Activated T-cell treated with anti-CD3 and anti-CD28 coated beads for 48 hours (primary cell): ENCODE data around the gene NEK4.

Source experiments
- DNase-seq: peaks from one replicate; pipeline ENCODE4 v3.0.0-alpha.2; 2020; ENCODE audit warnings: low read depth

The NEK4 gene

DNA sequence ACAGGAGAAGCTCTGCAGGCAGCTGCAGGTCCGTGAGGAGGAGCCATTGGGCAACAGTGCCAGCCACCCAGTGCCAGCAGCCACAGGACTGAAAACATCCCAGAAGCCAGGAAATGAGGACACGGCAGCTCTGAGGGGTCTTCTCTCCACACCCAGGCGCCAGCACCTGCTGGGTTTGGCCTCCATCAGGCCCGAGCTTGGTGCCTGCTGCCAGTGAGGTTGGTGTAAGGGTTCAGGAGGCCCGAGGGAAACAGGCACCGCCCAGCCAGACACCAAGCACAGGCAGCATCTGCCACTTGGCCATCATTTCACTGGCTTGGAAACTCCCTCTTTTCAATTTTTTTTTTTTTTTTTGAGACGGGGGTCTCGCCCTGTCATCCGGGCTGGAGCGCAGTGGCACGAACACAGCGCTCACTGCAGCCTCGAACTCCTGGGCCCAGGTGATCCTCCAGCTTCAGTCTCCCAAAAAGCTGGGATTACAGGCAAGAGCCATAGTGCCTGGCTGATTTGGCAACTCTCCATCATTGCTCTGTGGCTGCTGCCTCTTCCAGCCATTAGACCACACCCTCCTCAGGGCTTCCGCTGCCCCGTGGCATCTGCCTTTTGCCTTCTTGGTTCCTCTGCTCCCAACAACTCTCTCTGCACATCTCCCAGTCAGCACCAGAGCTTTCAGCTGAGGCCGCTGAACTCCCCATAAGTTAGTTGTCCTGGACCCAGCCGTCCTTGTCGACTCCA, 22.4 kb upstream of the NEK4 start:
- no peak for DNase-seq

GRCh38 chr3:52792413-52792812, 21.7 kb upstream of the NEK4 start:
- DNase-seq: no peak

GRCh38 chr3:52791928-52792327, 21.2 kb upstream of the NEK4 start:
- DNase-seq: no peak

- no peak for DNase-seq
Observed at GRCh38 chr3:52791366-52791765, 20.6 kb upstream of the NEK4 start.

- DNase-seq: no peak
Observed at GRCh38 chr3:52790741-52791140, 20.0 kb upstream of the NEK4 start.

GRCh38 chr3:52790337-52790736, 19.6 kb upstream of the NEK4 start:
- DNase-seq: no peak

DNA sequence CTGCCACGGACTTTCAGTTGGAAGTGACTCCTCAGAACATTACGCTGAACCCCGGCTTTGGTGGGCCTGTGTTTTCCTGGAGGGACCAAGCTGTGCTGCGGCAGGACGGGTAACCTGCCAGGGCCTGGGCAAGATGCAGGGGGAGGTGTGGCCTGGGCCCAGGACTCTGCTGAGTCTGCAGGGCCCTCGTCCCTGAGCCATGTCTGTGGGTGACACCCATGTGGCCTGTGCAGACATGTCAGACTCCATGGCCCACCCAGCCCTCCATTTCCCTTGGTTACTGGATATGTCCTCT, 19.0 kb upstream of the NEK4 start:
- DNase-seq: no peak

DNA sequence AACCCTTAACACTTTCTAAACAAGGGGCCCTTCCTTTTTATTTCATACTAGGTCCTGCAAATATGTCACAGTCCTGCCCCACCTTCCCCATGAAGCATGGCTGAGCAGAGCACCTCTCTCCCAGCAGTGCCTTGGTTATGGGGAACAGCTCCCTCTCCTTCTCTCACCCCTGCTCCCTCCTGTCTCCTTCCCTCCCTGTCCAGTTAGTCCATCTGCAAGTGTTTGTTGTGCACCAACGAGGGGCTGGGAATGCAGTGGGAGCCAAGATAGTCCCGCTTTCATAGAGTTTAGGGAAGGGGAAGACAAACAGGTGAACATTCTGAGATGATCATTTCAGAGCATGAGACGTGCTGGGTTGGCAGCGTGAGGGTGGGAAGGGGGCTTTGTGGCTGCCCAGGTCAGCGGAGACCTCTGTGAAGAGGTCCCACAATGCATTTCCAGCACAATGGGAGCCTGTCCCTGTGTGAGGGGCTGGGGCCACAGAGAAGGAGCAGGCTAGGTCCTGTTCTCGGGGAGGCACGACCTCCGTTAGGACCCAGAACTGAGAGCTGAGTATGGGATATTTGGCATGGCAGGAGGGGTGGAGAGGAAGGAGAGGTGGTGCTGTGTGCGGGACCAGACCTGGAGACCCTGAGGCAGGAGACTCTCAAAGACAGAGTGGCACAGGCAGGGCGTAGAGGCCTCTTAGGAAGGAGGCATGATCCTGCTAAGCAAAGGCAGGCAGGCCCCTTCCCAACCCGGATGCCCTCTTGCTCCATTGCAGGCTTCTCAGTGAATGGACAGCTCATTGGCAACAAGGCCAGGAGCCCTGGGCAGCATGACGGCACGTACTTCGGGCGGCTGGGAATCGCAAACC, 18.4 kb upstream of the NEK4 start:
- DNase-seq: no peak

- DNase-seq: no peak
Observed at GRCh38 chr3:52787672-52788625, 17.2 kb upstream of the NEK4 start.

GRCh38 chr3:52787246-52787645, 16.5 kb upstream of the NEK4 start:
- no peak for DNase-seq

DNA sequence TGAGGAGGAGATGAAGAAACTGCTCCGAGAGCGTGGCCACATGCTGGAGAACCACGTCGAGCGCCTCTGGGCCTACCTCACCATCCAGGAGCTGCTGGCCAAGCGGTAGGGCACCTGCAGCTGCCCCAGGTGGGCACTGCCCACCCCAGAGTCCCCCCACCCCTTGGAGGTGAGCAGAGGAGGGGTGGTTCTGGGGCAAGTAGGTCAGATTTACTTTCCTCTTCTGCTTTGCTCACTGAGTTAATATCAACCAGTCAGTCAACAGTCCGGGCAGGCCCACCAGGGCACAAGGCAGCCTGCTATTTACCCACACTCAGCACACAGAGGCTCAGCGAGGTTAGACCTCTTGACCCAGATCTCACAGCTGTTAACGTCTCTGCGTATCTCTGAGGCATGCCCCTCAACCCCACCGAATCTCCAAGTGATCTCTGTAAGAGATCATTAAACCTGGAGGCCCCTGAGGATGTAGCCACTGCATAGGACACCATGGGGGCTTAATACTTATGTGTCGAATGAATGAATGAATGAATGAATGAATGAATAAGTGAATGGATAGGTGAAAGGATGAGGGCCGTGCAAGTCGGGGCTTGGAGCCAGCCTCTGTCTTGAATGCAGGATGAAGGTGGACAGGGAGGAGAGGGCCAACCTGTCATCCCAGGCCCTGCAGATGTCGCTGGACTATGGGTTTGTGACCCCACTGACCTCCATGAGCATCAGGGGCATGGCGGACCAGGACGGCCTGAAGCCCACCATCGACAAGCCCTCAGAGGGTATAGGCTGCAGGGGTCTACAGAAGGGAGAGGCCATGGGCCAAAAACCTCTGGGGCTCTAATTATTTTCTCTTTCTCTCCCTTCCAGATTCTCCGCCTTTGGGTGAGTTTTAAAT, 15.8 kb upstream of the NEK4 start:
- DNase-seq: no peak

DNA sequence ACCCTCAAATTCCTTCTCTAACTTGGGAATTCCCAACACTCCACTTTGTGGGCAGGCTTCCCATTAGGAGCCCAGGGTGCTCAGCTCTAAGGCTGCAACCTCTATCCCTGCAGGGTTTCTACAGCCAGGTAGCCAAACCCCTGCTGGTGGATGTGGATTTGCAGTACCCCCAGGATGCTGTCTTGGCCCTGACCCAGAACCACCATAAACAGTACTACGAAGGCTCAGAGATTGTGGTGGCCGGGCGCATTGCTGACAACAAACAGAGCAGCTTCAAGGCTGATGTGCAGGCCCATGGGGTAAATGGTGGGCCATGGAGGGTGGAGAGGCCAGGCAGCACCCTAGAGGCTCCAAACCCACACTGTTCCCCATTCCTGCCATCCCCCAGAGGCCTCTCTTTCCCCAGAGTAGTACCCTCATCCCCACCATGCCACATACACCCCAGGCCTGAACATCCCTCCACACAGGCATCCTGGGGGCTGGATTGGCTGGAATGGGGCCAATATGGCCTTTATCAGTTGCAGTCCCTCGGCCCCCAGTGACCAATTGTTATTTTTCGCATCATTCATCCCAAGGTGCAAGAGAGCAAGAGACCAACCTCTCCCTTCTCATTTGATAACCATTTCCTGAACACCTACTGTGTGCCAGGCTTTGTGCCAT, 14.3 kb upstream of the NEK4 start:
- no peak for DNase-seq

GRCh38 chr3:52784021-52784621, 13.4 kb upstream of the NEK4 start:
- no peak for DNase-seq

DNA sequence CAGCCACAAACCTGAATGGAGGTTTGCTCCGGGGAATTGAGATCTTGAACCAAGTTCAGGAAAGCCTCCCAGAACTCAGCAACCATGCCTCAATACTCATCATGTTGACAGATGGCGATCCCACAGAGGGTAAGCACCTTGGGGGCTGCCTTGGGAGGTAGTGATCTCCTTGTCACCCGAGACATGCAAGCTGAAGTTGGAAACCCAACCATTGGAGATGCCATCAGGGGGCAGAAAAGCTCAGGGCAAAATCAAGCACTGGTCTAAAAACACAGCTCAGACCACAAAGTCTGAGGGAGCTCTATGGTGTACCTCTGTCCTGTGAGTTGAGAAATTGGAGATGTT, 12.4 kb upstream of the NEK4 start:
- DNase-seq: no peak

DNA sequence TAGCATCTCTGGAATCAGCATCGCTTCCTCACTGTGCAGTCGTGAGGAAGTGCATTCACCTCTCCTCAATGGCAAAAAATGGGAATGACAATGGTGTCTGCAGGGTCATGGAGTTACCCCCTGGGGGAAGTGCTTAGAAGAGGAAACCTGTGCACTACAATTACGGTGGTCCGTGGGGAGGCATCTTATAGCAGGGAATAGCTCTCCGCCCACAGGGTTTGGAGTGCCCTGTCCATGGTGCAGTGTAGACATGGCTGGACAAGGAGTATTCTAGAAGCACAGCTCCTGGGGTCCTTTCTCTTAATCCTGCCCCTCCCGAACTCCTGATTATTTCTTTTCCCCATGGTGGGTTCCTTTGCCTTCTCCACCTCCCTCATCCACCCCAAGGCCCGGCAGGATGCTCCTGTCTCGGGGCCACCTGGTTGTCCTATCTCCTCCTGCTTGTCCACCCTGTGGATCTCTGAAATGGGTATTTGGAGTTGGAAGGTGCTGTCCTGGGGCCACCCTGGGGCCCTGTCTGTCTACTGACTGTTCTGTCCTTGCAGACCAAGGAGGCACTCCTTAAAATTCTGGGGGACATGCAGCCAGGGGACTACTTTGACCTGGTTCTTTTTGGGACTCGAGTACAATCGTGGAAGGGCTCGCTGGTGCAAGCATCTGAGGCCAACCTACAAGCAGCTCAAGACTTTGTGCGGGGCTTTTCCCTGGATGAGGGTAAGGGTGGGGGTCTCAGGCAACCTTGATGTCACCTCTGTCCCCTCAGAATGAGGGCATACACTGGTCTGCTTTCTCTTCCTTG, 11.9 kb upstream of the NEK4 start:
- DNase-seq: no peak

DNA sequence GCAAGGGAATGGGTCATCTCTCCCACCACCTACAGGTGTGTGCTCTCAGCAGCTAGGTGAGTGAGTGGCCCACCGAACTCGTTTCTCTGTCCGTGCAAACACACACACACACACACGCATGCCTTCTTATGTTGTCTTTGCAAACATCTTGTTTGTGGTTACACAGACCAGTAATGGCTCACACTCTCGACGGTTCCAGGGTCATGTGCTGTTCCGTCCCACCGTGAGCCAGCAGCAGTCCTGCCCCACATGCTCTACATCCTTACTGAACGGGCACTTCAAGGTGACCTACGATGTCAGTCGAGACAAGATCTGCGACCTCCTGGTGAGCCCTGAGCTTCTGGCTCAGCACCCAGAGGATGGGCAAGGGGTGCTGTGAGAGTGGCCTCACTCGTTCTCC, 11.0 kb upstream of the NEK4 start:
- no peak for DNase-seq

DNA sequence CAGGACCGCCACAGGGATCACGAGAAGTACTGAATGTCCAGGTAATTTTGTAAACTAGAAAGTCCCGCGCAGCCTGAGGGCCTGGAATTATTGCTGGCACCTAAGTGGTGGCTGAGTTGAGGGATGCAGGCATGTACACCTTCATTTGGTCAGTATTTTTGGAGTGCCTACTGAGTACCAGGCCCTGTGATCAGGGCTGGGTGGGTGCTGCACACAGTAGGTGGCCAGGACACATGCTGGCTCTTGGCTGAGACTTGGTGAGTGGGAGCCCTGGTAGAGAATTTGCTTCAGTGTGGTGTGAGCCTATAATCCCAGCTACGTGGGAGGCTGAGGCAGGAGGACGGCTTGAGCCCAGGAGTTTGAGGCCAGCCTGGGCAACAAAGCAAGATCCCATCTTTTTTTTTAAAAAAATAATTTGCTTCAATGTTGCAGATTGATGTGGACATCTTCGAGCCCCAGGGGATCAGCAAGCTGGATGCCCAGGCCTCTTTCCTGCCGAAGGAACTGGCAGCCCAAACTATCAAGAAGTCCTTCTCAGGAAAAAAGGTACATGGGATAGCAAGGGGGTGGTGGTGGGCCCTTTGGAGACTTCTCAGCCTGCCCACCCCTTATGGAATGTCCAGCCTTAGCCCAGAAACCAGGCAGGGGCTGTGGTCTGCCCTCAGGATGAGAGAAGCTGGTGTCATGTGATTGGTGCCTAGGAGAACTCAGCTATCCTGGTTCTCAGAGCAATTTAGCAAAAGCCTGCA, 9.3 kb upstream of the NEK4 start:
- no peak for DNase-seq

DNA sequence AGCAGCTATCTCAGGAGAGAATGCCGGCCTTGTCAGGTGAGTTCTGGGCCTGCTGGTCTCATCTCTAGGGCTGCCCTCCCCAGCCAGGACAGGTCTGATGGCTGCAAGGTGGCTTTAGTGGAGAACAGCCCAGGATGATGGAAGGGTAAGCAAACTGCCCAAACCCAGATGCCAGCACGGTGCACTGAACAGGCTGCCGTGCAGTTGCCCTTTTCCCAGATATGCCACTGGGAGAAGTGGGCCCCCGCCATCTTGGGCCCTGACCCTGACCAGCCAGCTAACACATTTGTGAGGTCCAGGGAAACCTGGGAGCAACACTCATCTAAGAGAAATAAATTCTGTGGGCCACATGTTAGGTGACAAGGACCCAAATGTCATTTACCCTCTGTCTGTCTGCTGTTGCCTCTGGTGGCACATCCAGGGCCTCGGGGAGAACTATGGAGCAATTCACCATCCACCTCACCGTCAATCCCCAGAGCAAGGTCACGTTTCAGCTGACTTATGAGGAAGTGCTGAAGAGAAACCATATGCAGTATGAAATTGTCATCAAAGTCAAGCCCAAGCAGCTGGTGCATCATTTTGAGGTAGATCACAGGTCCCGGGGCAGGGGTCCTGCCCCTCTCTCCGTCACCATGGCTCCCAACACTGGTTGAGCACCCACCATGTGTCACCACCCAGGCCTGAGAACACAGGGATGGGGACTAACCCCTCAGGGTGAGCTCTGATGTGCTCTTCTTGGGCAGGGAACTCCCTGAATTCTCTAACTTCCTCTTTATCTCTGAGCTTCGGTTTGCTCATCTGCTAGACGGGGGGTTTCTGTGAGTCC, 8.5 kb upstream of the NEK4 start:
- no peak for DNase-seq
